Endothelial cell of umbilical vein (primary cell): ENCODE results near the gene ACBD6. TPM values are rescaled to one million over a fixed set of nuclear protein-coding genes. Genes with fewer than 3 reads are reported as not detected.

ENCODE experiments used
- BruUV-seq: library from RNA; stranded (reverse); fragments of 400-500 nt; replicated peaks from 2 replicates; lab custom pipeline; 2021; lab: Mats Ljungman, UMichigan
- CTCF ChIA-PET: fragments of 300-600, 350-600 bp; sonication (Branson Sonifier 250); formaldehyde crosslinking; loops from one replicate; lab custom pipeline; 2021; ENCODE audit warnings: antibody characterized with exemption, inconsistent platforms; lab: Charles Lee
- POLR2A ChIA-PET: fragments of 300-600, 350-600 bp; sonication (Branson Sonifier 250); formaldehyde crosslinking; loops from one replicate; lab custom pipeline; 2021; ENCODE audit warnings: antibody characterized with exemption, inconsistent platforms; lab: Charles Lee
- DNase-seq: peaks from one replicate; pipeline ENCODE4 v3.0.0-alpha.2; 2011; ENCODE audit warnings: low read depth, low spot score
- FAIRE-seq: peaks from 2 replicates; lab custom pipeline; 2011; peaks lifted over from hg19 to GRCh38; lab: Jason Lieb, UNC
- H2AFZ ChIP-seq: 2 replicates; pipeline ENCODE4 v1.6.0; 2012; ENCODE audit warnings: low read depth, low read length, control low read depth, inconsistent platforms
- H3K27ac ChIP-seq: 2 replicates; pipeline ENCODE4 v1.5.1; 2011; ENCODE audit warnings: low read depth, mild to moderate bottlenecking, control low read depth, low read length, moderate library complexity; ENCODE audit not compliant: insufficient read depth
- H3K27me3 ChIP-seq, 2 experiments: 2 replicates each; pipeline versions ENCODE4 v1.6.0 to v1.6.1; 2011; ENCODE audit warnings: low read length in 2 of 2, mixed read lengths in 1 of 2; ENCODE audit not compliant: control insufficient read depth in 2 of 2, insufficient read depth in 2 of 2
- H3K36me3 ChIP-seq, 2 experiments: 2 replicates in 1 of 2; 3 replicates in 1 of 2; pipeline ENCODE4 v1.5.1; 2011; ENCODE audit warnings: low read length in 2 of 2, mild to moderate bottlenecking in 1 of 2, moderate library complexity in 1 of 2; ENCODE audit not compliant: control insufficient read depth in 2 of 2, insufficient read depth in 2 of 2; ENCODE audit errors: extremely low read depth in 1 of 2
- H3K4me1 ChIP-seq: 3 replicates; pipeline ENCODE4 v1.5.1; 2011; ENCODE audit warnings: mild to moderate bottlenecking, low read length; ENCODE audit not compliant: control insufficient read depth, insufficient read depth; ENCODE audit errors: extremely low read depth
- H3K4me2 ChIP-seq: 2 replicates; pipeline ENCODE4 v1.6.1; 2011; ENCODE audit warnings: low read length, control low read depth, mixed read lengths; ENCODE audit not compliant: insufficient read depth
- H3K4me3 ChIP-seq, 3 experiments: fragments of 200-600 bp in 1 of 3; sonication (generic), shearing (Covaris generic) in 1 of 3; replicated peaks in 1 of 3; 2 replicates each; pipeline ENCODE4 v1.5.1; 2011 to 2016; ENCODE audit warnings: control low read depth in 3 of 3, low read length in 3 of 3, mild to moderate bottlenecking in 2 of 3, inconsistent platforms in 1 of 3, low read depth in 1 of 3, moderate library complexity in 1 of 3; ENCODE audit not compliant: insufficient read depth in 1 of 3
- H3K79me2 ChIP-seq: 2 replicates; pipeline ENCODE4 v1.6.0; 2012; ENCODE audit warnings: low read length, inconsistent platforms; ENCODE audit not compliant: control insufficient read depth, insufficient read depth
- H3K9ac ChIP-seq: replicated peaks from 2 replicates; pipeline ENCODE3; 2011; ENCODE audit warnings: low read length, control low read depth; ENCODE audit not compliant: insufficient read depth; ENCODE audit errors: extremely low read depth
- H3K9me1 ChIP-seq: replicated peaks from 3 replicates; pipeline ENCODE4 v1.6.0; 2011; ENCODE audit warnings: mild to moderate bottlenecking, low read length; ENCODE audit not compliant: control insufficient read depth, insufficient read depth; ENCODE audit errors: extremely low read depth
- H3K9me3 ChIP-seq: replicated peaks from 2 replicates; pipeline ENCODE4 v1.5.1; 2012; ENCODE audit warnings: low read length, inconsistent platforms; ENCODE audit not compliant: control insufficient read depth, insufficient read depth
- H4K20me1 ChIP-seq: replicated peaks from 2 replicates; pipeline ENCODE3; 2011; ENCODE audit warnings: mild to moderate bottlenecking, low read length; ENCODE audit not compliant: control insufficient read depth, insufficient read depth; ENCODE audit errors: extremely low read depth
- CTCF ChIP-seq, 2 donors: IDR thresholded peaks; 1 replicate in 1 of 2; 2 replicates in 1 of 2; pipeline ENCODE4 v1.5.1; 2011; ENCODE audit warnings: low read length in 2 of 2, mild to moderate bottlenecking in 2 of 2, moderate library complexity in 2 of 2, control low read depth in 1 of 2, inconsistent platforms in 1 of 2, low read depth in 1 of 2; ENCODE audit not compliant: insufficient read depth in 1 of 2; ENCODE audit errors: extremely low read depth in 1 of 2
- MYC ChIP-seq: IDR thresholded peaks from one replicate; pipeline ENCODE4 v1.6.1; 2011; ENCODE audit warnings: mild to moderate bottlenecking, low read depth, low read length
- dilution Hi-C: fragments of 300-500 bp; cut with MboI; formaldehyde crosslinking; loops from one replicate; pipeline ENCODE4 v1.15.0; 2019; ENCODE audit warnings: low sequenced_read_pairs; ENCODE audit not compliant: extremely low pct_ligation_motif_present
- intact Hi-C: fragments of 100-400 bp; cut with micrococcal nuclease; formaldehyde crosslinking; loops from one replicate; pipeline ENCODE4 v1.10.0; 2022
- polyA plus RNA-seq, 4 experiments: library from polyadenylated mRNA; depleted of rRNA in 3 of 4; stranded (reverse) in 3 of 4; unstranded in 1 of 4; fragments of >200 nt; gene quantifications; 2 replicates each; pipeline versions ENCODE4 v1.2.1 to v1.2.3, GENCODE V29; 2011 to 2012; ENCODE audit warnings: missing spikeins in 1 of 4
- total RNA-seq: library from RNA; stranded (reverse); gene quantifications from 2 replicates; pipeline ENCODE4 v1.2.3, GENCODE V29; 2021

Gene ACBD6
- total and polyA plus RNA-seq, 2 donors (not counting 3 experiments of a cell fraction or from before 2014, with no cell fraction given): 55.6 to 56.4 TPM

- H2AFZ ChIP-seq: no peak overlapping the region
- no peaks in the 10 kb centered on the region for H3K27me3 ChIP-seq
- BruUV-seq: no TSS peak
- no peaks in the 10 kb centered on the region for H4K20me1 ChIP-seq
- intact Hi-C loops (loop anchor here (1.0 kb wide), 4 partner anchors 65 to 229 kb away; no protein-coding TSS in a partner anchor), dilution Hi-C loops (no loop called here)
- FAIRE-seq (peak; percentile 89), DNase-seq (peak; percentile 57)
- peak; percentile 86 to 89 for TF ChIP-seq CTCF (IDR thresholded peaks at IDR 0.05; ENCODE audit: extremely low read depth in 1 of 2, insufficient read depth in 1 of 2, low read depth in 1 of 2, low read length in 2 of 2)
- TF ChIP-seq MYC: no peak
- ChIA-PET POLR2A (no interaction called here), CTCF (interaction anchor here (0.6 to 6.1 kb wide), 40 partner anchors 9 to 611 kb away, joined by 3 to 121 read pairs (median 4); partner anchors contain the start of gene ACBD6)
- H3K4me2 ChIP-seq: no peak overlapping the region
- no peaks in the 10 kb centered on the region for H3K79me2 ChIP-seq
- H3K36me3 ChIP-seq: no peaks in the 10 kb centered on the region
- no peak overlapping the region for H3K9ac ChIP-seq
- no peaks in the 10 kb centered on the region for H3K4me1 ChIP-seq
- no peaks in the 10 kb centered on the region for H3K9me3 ChIP-seq
- no peak overlapping the region for H3K27ac ChIP-seq
- no peak overlapping the region for H3K4me3 ChIP-seq
- H3K9me1 ChIP-seq: no peaks in the 10 kb centered on the region
These were observed 249.5 kb downstream of the ACBD6 start for GRCh38 chr1:180252638-180253536.
